ENCODE measurements around the gene SMIM7.

- no peak for TF ChIP-seq ZSCAN21 (CRISPR knock-in tag; IDR thresholded peaks at IDR 0.05; ENCODE audit: borderline replicate concordance)
- TF ChIP-seq ZNF609 (CRISPR knock-in tag; IDR thresholded peaks at IDR 0.05; ENCODE audit: borderline replicate concordance): no peak
- no peak for TF ChIP-seq JUNB (CRISPR knock-in tag; IDR thresholded peaks at IDR 0.05; ENCODE audit: borderline replicate concordance)
Observed at GRCh38 chr19:16612636-16613035, 47.3 kb downstream of the SMIM7 start.
